ENCODE data around the gene CMSS1.

GRCh38 chr3:99874237-99875002 lies 56.8 kb downstream of the CMSS1 start:
- TF ChIP-seq, protein P1, sequence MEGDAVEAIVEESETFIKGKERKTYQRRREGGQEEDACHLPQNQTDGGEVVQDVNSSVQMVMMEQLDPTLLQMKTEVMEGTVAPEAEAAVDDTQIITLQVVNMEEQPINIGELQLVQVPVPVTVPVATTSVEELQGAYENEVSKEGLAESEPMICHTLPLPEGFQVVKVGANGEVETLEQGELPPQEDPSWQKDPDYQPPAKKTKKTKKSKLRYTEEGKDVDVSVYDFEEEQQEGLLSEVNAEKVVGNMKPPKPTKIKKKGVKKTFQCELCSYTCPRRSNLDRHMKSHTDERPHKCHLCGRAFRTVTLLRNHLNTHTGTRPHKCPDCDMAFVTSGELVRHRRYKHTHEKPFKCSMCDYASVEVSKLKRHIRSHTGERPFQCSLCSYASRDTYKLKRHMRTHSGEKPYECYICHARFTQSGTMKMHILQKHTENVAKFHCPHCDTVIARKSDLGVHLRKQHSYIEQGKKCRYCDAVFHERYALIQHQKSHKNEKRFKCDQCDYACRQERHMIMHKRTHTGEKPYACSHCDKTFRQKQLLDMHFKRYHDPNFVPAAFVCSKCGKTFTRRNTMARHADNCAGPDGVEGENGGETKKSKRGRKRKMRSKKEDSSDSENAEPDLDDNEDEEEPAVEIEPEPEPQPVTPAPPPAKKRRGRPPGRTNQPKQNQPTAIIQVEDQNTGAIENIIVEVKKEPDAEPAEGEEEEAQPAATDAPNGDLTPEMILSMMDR (conservative IDR thresholded peaks at IDR 0.05; ENCODE audit: low read length) = no peak
- no peak for TF ChIP-seq EZH2phosphoT487 (IDR thresholded peaks at IDR 0.05; ENCODE audit: borderline replicate concordance)

Measured in Loucy (cell line).